ENCODE measurements around the gene RBM19. TPM values are rescaled to one million over a fixed set of nuclear protein-coding genes. Genes with fewer than 3 reads are reported as not detected.

Gene RBM19
- total and polyA plus RNA-seq, 4 donors, result 7.9 to 18.7 (median 9.0) TPM

GRCh38 chr12:113861708-113862312, 104.3 kb downstream of the RBM19 start:
- H3K4me1 ChIP-seq (ENCODE audit: control insufficient read depth in 4 of 4, insufficient read depth in 4 of 4, low read length in 3 of 4), result no peaks in the 10 kb centered on the region
- no peaks in the 10 kb centered on the region for H3K27me3 ChIP-seq (ENCODE audit: control insufficient read depth in 4 of 4, insufficient read depth in 4 of 4, low read length in 3 of 4)
- TF ChIP-seq FOXA1 (IDR thresholded peaks at IDR 0.05) (no peak), GABPA (IDR thresholded peaks at IDR 0.05 in 1 of 2, conservative IDR thresholded peaks at IDR 0.05 in 1 of 2) (no peak), HNF4G (IDR thresholded peaks at IDR 0.05) (no peak), REST (IDR thresholded peaks at IDR 0.05) (no peak), SP1 (IDR thresholded peaks at IDR 0.05) (no peak), EGR1 (IDR thresholded peaks at IDR 0.05; ENCODE audit: low read depth in 2 of 2) (no peak), CTCF (IDR thresholded peaks at IDR 0.05; ENCODE audit: low read depth, low read length, missing input control) (no peak), ZBTB33 (IDR thresholded peaks at IDR 0.05) (no peak), TAF1 (conservative IDR thresholded peaks at IDR 0.05) (no peak), RAD21 (IDR thresholded peaks at IDR 0.05) (no peak), MAX (IDR thresholded peaks at IDR 0.05) (no peak), RXRA (IDR thresholded peaks at IDR 0.05) (no peak), FOXA2 (IDR thresholded peaks at IDR 0.05) (no peak), NR2F2 (IDR thresholded peaks at IDR 0.05) (no peak), JUND (IDR thresholded peaks at IDR 0.05) (no peak), YY1 (IDR thresholded peaks at IDR 0.05) (no peak), HNF4A (conservative IDR thresholded peaks at IDR 0.05) (no peak)
- no peaks in the 10 kb centered on the region for H3K9me3 ChIP-seq (ENCODE audit: control insufficient read depth in 4 of 4, low read length in 3 of 4)
- 92% methylated on average over 9 of the region's 9 CpGs for WGBS
- no peak overlapping the region for H3K4me3 ChIP-seq (ENCODE audit: low read depth in 1 of 3, low read length in 3 of 3)
- H3K9ac ChIP-seq (ENCODE audit: low read depth in 1 of 2, low read length in 2 of 2), result no peak overlapping the region
- peaks cover 0 to 20% (median 4%) of the 10 kb centered on the region in 4 donors for H3K36me3 ChIP-seq (ENCODE audit: control insufficient read depth in 4 of 4, insufficient read depth in 3 of 4, low read depth in 1 of 4, low read length in 3 of 4)
- H3K27ac ChIP-seq (ENCODE audit: low read depth in 1 of 2, low read length in 2 of 2), result no peak overlapping the region
- no peak for DNase-seq (ENCODE audit: low spot score)
